Peyer's patch (tissue), 4 donors: ENCODE measurements around the gene TSPAN14.

Experiments used
- CTCF ChIP-seq, 6 experiments: fragments of 450-650 bp in 4 of 6; fragments of 200-600 bp in 2 of 6; sonication (generic) in 1 of 6; IDR thresholded peaks; one replicate each; pipeline ENCODE4 v1.5.1; 2017 to 2019; ENCODE audit warnings: antibody characterized with exemption in 6 of 6, mild to moderate bottlenecking in 3 of 6, moderate library complexity in 1 of 6
- POLR2A ChIP-seq, 2 donors: fragments of 450-650 bp; IDR thresholded peaks; one replicate each; pipeline ENCODE4 v1.5.1; 2017; ENCODE audit warnings: antibody characterized with exemption in 2 of 2, mild to moderate bottlenecking in 2 of 2, moderate library complexity in 2 of 2

- TF ChIP-seq POLR2A (IDR thresholded peaks at IDR 0.05): no peak
- no peak for TF ChIP-seq CTCF (IDR thresholded peaks at IDR 0.05)
These were observed 30.6 kb downstream of the TSPAN14 start for GRCh38 chr10:80484676-80485075.
